GM23338 (cell line): ENCODE data around the gene TAF8.

Source experiments
- CREB1 ChIP-seq: fragments of 250-450 bp; sonication (Bioruptor Pico); IDR thresholded peaks from 2 replicates; pipeline ENCODE4 v1.5.0; 2020; ENCODE audit warnings: low read depth, mild to moderate bottlenecking, moderate library complexity
- CTCF ChIP-seq, 2 experiments: fragments of 200-600 bp in 1 of 2; sonication (generic) in 1 of 2; conservative IDR thresholded peaks; 2 replicates each; pipeline versions ENCODE4 v1.5.1 to v1.6.1; 2016 to 2017; ENCODE audit warnings: antibody characterized with exemption in 2 of 2, low read depth in 2 of 2, mild to moderate bottlenecking in 2 of 2, moderate library complexity in 1 of 2
- ETS1 ChIP-seq: IDR thresholded peaks from 2 replicates; pipeline ENCODE4 v1.6.1; 2016; ENCODE audit warnings: antibody characterized with exemption
- EZH2 ChIP-seq: fragments of 200-600 bp; sonication (generic); IDR thresholded peaks from one replicate; pipeline ENCODE4 v1.8.0; 2017; ENCODE audit warnings: antibody characterized with exemption, mild to moderate bottlenecking, low read depth; ENCODE audit not compliant: unreplicated experiment
- EZH2phosphoT487 ChIP-seq: fragments of 200-600 bp; sonication (generic); IDR thresholded peaks from one replicate; pipeline ENCODE4 v1.8.1; 2018; ENCODE audit warnings: antibody characterized with exemption; ENCODE audit not compliant: unreplicated experiment
- NANOG ChIP-seq: IDR thresholded peaks from 2 replicates; pipeline ENCODE4 v1.6.1; 2016; ENCODE audit warnings: antibody characterized with exemption, borderline replicate concordance
- POLR2AphosphoS5 ChIP-seq: IDR thresholded peaks from 2 replicates; pipeline ENCODE4 v1.6.1; 2016; ENCODE audit warnings: antibody characterized with exemption, low read depth
- REST ChIP-seq: IDR thresholded peaks from one replicate; pipeline ENCODE4 v1.6.1; 2018; ENCODE audit warnings: antibody characterized with exemption; ENCODE audit not compliant: unreplicated experiment
- ZNF114 ChIP-seq: fragments of 250-450 bp; sonication (Bioruptor Pico); IDR thresholded peaks from 2 replicates; pipeline ENCODE4 v1.5.0; 2020; ENCODE audit warnings: mild to moderate bottlenecking, moderate library complexity

- TF ChIP-seq CTCF (conservative IDR thresholded peaks at IDR 0.05; ENCODE audit: low read depth in 2 of 2), result no peak
- no peak for TF ChIP-seq POLR2AphosphoS5
- no peak for TF ChIP-seq EZH2
- no peak for TF ChIP-seq ZNF114 (CRISPR knock-in tag)
- no peak for TF ChIP-seq REST
- no peak for TF ChIP-seq CREB1 (CRISPR knock-in tag)
- TF ChIP-seq ETS1, result no peak
- TF ChIP-seq NANOG, result no peak
- no peak for TF ChIP-seq EZH2phosphoT487
Observed at GRCh38 chr6:42112351-42112750, 62.0 kb downstream of the TAF8 start.
